GM12878 (cell line): Measurements from ENCODE around the gene MEIS2. TPM values are rescaled to one million over a fixed set of nuclear protein-coding genes. Genes with fewer than 3 reads are reported as not detected.

Source experiments
- BACH1 ChIP-seq: fragments of 450-650 bp; IDR thresholded peaks from 2 replicates; pipeline ENCODE4 v1.6.1; 2017; ENCODE audit warnings: mild to moderate bottlenecking, borderline replicate concordance
- CUX1 ChIP-seq: IDR thresholded peaks from 2 replicates; pipeline ENCODE4 v1.6.1; 2012; ENCODE audit warnings: improper control_type of control experiment, low read depth, low read length; ENCODE audit not compliant: insufficient replicate concordance
- KAT2A ChIP-seq: conservative IDR thresholded peaks from 2 replicates; pipeline ENCODE4 v1.6.1; 2011; ENCODE audit warnings: low read depth, low read length; ENCODE audit not compliant: control insufficient read depth
- NFXL1 ChIP-seq: fragments of 450-650 bp; IDR thresholded peaks from 2 replicates; pipeline ENCODE4 v1.6.1; 2017; ENCODE audit warnings: antibody characterized with exemption, mild to moderate bottlenecking, borderline replicate concordance
- RELB ChIP-seq: fragments of 450-650 bp; IDR thresholded peaks from 2 replicates; pipeline ENCODE4 v1.6.1; 2017; ENCODE audit warnings: low read depth, mild to moderate bottlenecking, moderate library complexity
- RUNX3 ChIP-seq: IDR thresholded peaks from 2 replicates; pipeline ENCODE4 v1.6.1; 2012; ENCODE audit warnings: low read length, inconsistent platforms
- YY1 ChIP-seq: IDR thresholded peaks from 2 replicates; pipeline ENCODE4 v1.6.1; 2011; ENCODE audit warnings: low read depth, mild to moderate bottlenecking, low read length
- ZBTB33 ChIP-seq: fragments of 450-650 bp; IDR thresholded peaks from 2 replicates; pipeline ENCODE4 v1.6.1; 2017; ENCODE audit warnings: mild to moderate bottlenecking
- ZBTB40 ChIP-seq: fragments of 450-650 bp; IDR thresholded peaks from 2 replicates; pipeline ENCODE4 v1.6.1; 2016; ENCODE audit warnings: mild to moderate bottlenecking, moderate library complexity, borderline replicate concordance
- ZNF274 ChIP-seq: IDR thresholded peaks from one replicate; pipeline ENCODE4 v1.8.0; 2011; ENCODE audit not compliant: insufficient read length, insufficient read depth
- ZNF384 ChIP-seq: IDR thresholded peaks from 2 replicates; pipeline ENCODE4 v1.6.1; 2012; ENCODE audit warnings: low read depth, mild to moderate bottlenecking, low read length, improper control_type of control experiment, borderline replicate concordance
- ZNF592 ChIP-seq: fragments of 450-650 bp; IDR thresholded peaks from 2 replicates; pipeline ENCODE4 v1.6.1; 2017; ENCODE audit warnings: mild to moderate bottlenecking, moderate library complexity
- polyA plus RNA-seq, 11 experiments: library from polyadenylated mRNA; depleted of rRNA in 4 of 11; unstranded in 6 of 11; stranded (reverse) in 5 of 11; fragments of >200 nt; fragmentation: Nextera tagmentation in 4 of 11; fragmentation: Illumina TruSeq in 1 of 11; extraction: Ambion mirVana in 4 of 11; extraction: Trizol in 1 of 11; gene quantifications; 1 replicate in 1 of 11; 2 replicates in 10 of 11; pipeline versions ENCODE4 v1.2.1 to v1.2.3, GENCODE V29; 2011 to 2016; ENCODE audit warnings: inconsistent platforms in 2 of 11, missing spikeins in 2 of 11, low read depth in 1 of 11
- total RNA-seq, 4 experiments: library from RNA; depleted of rRNA in 3 of 4; stranded (reverse); fragments of >200 nt in 3 of 4; fragmentation: Illumina TruSeq in 1 of 4; extraction: Trizol in 1 of 4; gene quantifications; 2 replicates each; pipeline versions ENCODE4 v1.2.1 to v1.2.3, GENCODE V29; 2013 to 2021

Gene MEIS2
- total and polyA plus RNA-seq, 10 of the 15 experiments (the other 5 are each of a cell fraction or from before 2014, with no cell fraction given) = 9.2 to 54.0 (median 20.4) TPM

- TF ChIP-seq ZNF592 = no peak
- TF ChIP-seq ZNF274 = no peak
- TF ChIP-seq RUNX3 = no peak
- no peak for TF ChIP-seq CUX1
- no peak for TF ChIP-seq NFXL1
- TF ChIP-seq ZBTB40 = no peak
- TF ChIP-seq ZNF384 = no peak
- no peak for TF ChIP-seq ZBTB33
- TF ChIP-seq RELB = peak; percentile 63
- no peak for TF ChIP-seq KAT2A
- no peak for TF ChIP-seq BACH1
- peak; percentile 13; the same call in 1 of the 2 replicates for TF ChIP-seq YY1
Measured at GRCh38 chr15:37106490-37107001, 6.2 kb upstream of the MEIS2 start (continued).
